Prostate gland (tissue), 2 donors: Measurements from ENCODE around the gene WDR62.

Experiments used
- POLR2A ChIP-seq: fragments of 450-650 bp; IDR thresholded peaks from one replicate; pipeline ENCODE4 v1.6.1; 2016; ENCODE audit warnings: antibody characterized with exemption, mild to moderate bottlenecking
- TF ChIP-seq, protein P1 (sequence below), 4 experiments: fragments of 200-600 bp in 2 of 4; fragments of 450-650 bp in 2 of 4; sonication (generic) in 2 of 4; IDR thresholded peaks; 1 replicate in 3 of 4; 2 replicates in 1 of 4; pipeline ENCODE4 v1.5.1; 2016 to 2019; ENCODE audit warnings: antibody characterized with exemption in 4 of 4, mild to moderate bottlenecking in 2 of 4, moderate library complexity in 2 of 4

DNA sequence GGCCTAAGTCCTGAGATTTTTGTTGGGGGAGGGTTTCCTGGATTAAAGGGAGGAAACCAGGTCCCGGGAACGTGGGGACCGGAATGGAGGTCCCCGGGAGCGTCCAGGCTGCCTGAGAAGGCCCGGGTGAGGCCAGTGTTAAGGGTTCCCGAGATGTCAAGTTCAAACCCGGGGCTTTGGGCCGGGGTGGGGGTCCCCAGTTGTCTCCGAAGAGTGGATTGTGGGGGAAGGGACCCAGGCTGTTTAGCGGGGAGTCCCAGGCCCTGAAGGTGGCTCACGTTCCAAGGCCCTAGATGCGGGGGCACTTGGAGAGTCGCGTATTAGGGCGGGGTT, 97.3 kb downstream of the WDR62 start:
- no peak for TF ChIP-seq POLR2A
- TF ChIP-seq, protein P1, sequence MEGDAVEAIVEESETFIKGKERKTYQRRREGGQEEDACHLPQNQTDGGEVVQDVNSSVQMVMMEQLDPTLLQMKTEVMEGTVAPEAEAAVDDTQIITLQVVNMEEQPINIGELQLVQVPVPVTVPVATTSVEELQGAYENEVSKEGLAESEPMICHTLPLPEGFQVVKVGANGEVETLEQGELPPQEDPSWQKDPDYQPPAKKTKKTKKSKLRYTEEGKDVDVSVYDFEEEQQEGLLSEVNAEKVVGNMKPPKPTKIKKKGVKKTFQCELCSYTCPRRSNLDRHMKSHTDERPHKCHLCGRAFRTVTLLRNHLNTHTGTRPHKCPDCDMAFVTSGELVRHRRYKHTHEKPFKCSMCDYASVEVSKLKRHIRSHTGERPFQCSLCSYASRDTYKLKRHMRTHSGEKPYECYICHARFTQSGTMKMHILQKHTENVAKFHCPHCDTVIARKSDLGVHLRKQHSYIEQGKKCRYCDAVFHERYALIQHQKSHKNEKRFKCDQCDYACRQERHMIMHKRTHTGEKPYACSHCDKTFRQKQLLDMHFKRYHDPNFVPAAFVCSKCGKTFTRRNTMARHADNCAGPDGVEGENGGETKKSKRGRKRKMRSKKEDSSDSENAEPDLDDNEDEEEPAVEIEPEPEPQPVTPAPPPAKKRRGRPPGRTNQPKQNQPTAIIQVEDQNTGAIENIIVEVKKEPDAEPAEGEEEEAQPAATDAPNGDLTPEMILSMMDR (IDR thresholded peaks at IDR 0.05), result no peak
